Measurements from ENCODE around the gene CCDC80. TPM values are rescaled to one million over a fixed set of nuclear protein-coding genes. Genes with fewer than 3 reads are reported as not detected.

CCDC80 gene
- total RNA-seq, 1 experiment from 2014 or later: 19.4 TPM

- intact Hi-C loops (cut with micrococcal nuclease): no loop called here
- peaks cover 15% of the 10 kb centered on the region for H3K36me3 Mint-ChIP-seq (ENCODE audit: insufficient read depth, unreplicated experiment)
- peaks cover 12% of the 10 kb centered on the region for H3K4me1 Mint-ChIP-seq (ENCODE audit: insufficient read depth, unreplicated experiment)
- DNase-seq (ENCODE audit: unreplicated experiment): peak; percentile 99
- H3K27me3 Mint-ChIP-seq (ENCODE audit: insufficient read depth, unreplicated experiment): no peaks in the 10 kb centered on the region
- no peak for TF ChIP-seq CTCF (IDR thresholded peaks at IDR 0.05; ENCODE audit: unreplicated experiment)
- no peaks in the 10 kb centered on the region for H3K9me3 Mint-ChIP-seq (ENCODE audit: unreplicated experiment)
- CTCF ChIA-PET: interaction anchor here (0.6 to 1.4 kb wide), 7 partner anchors 11 to 424 kb away, joined by 3 to 5 read pairs (median 4); no protein-coding TSS in a partner anchor
- H3K4me3 Mint-ChIP-seq (ENCODE audit: unreplicated experiment): peak within 1 kb of the TSS; percentile 96
- TSS peak; percentile 66 for BruUV-seq (replicated peaks)
- POLR2A ChIA-PET: interaction anchor here (0.6 to 4.3 kb wide), 31 partner anchors 9 to 1240 kb away, joined by 3 to 35 read pairs (median 4); partner anchors contain the start of genes ATP6V1A, GCSAM, GTPBP8 and SLC9C1
- peak within 1 kb of the TSS; percentile 98 for H3K27ac Mint-ChIP-seq (ENCODE audit: low read depth, unreplicated experiment)
Observed at GRCh38 chr3:112561734-112562529, 79.0 kb downstream of the CCDC80 start, which contains the start of the genes ATG3 and SLC35A5. Gene ATG3 (minus strand): TSS chr3:112561962. CDS start chr3:112561528, 434 bp downstream. Gene SLC35A5 (plus strand): TSS chr3:112562045. CDS start chr3:112563404, 1,359 bp downstream.

GRCh38 chr3:112561484-112561733, 79.5 kb downstream of the CCDC80 start:
- Mint-ChIP-seq H3K4me1 (ENCODE audit: insufficient read depth, unreplicated experiment) (peaks cover 12% of the 10 kb centered on the region), H3K9me3 (ENCODE audit: unreplicated experiment) (no peaks in the 10 kb centered on the region), H3K27me3 (ENCODE audit: insufficient read depth, unreplicated experiment) (no peaks in the 10 kb centered on the region), H3K27ac (ENCODE audit: low read depth, unreplicated experiment) (peak overlapping the region; percentile 98), H3K4me3 (ENCODE audit: unreplicated experiment) (peak overlapping the region; percentile 96), H3K36me3 (ENCODE audit: insufficient read depth, unreplicated experiment) (peaks cover 16% of the 10 kb centered on the region)
- TSS peak; percentile 42 for BruUV-seq (replicated peaks)
- no peak for DNase-seq (ENCODE audit: unreplicated experiment)
- intact Hi-C loops (cut with micrococcal nuclease): no loop called here
- ChIA-PET CTCF (interaction anchor here (1.2 to 1.3 kb wide), 2 partner anchors 10 to 21 kb away, joined by 4 read pairs; no protein-coding TSS in a partner anchor), POLR2A (interaction anchor here (0.6 to 4.3 kb wide), 19 partner anchors 12 to 473 kb away, joined by 3 to 35 read pairs (median 4); partner anchors contain the start of gene GTPBP8)
- TF ChIP-seq CTCF (IDR thresholded peaks at IDR 0.05; ENCODE audit: unreplicated experiment): no peak

- peak overlapping the region; percentile 98 for H3K27ac Mint-ChIP-seq (ENCODE audit: low read depth, unreplicated experiment)
- no TSS peak for BruUV-seq (replicated peaks)
- POLR2A ChIA-PET: interaction anchor here (0.6 to 4.3 kb wide), 22 partner anchors 9 to 472 kb away, joined by 3 to 35 read pairs (median 4); partner anchors contain the start of gene GTPBP8
- TF ChIP-seq CTCF (IDR thresholded peaks at IDR 0.05; ENCODE audit: unreplicated experiment): no peak
- H3K27me3 Mint-ChIP-seq (ENCODE audit: insufficient read depth, unreplicated experiment): no peaks in the 10 kb centered on the region
- peaks cover 12% of the 10 kb centered on the region for H3K4me1 Mint-ChIP-seq (ENCODE audit: insufficient read depth, unreplicated experiment)
- H3K4me3 Mint-ChIP-seq (ENCODE audit: unreplicated experiment): peak overlapping the region; percentile 96
- peak; percentile 84 for DNase-seq (ENCODE audit: unreplicated experiment)
- intact Hi-C loops (cut with micrococcal nuclease): no loop called here
- H3K36me3 Mint-ChIP-seq (ENCODE audit: insufficient read depth, unreplicated experiment): peaks cover 12% of the 10 kb centered on the region
- CTCF ChIA-PET: interaction anchor here (1.3 kb wide), 1 partner anchor 22 kb away, joined by 4 read pairs; no protein-coding TSS in a partner anchor
- H3K9me3 Mint-ChIP-seq (ENCODE audit: unreplicated experiment): no peaks in the 10 kb centered on the region
Observed at GRCh38 chr3:112560721-112561483, 80.0 kb downstream of the CCDC80 start.

GRCh38 chr3:112560307-112560706, 80.6 kb downstream of the CCDC80 start:
- no peak for TF ChIP-seq CTCF (IDR thresholded peaks at IDR 0.05; ENCODE audit: unreplicated experiment)
- H3K27ac Mint-ChIP-seq (ENCODE audit: low read depth, unreplicated experiment): peak overlapping the region; percentile 98
- no peaks in the 10 kb centered on the region for H3K27me3 Mint-ChIP-seq (ENCODE audit: insufficient read depth, unreplicated experiment)
- DNase-seq (ENCODE audit: unreplicated experiment): no peak
- intact Hi-C loops (cut with micrococcal nuclease): no loop called here
- POLR2A ChIA-PET: interaction anchor here (0.5 to 4.3 kb wide), 11 partner anchors 8 to 458 kb away, joined by 3 to 35 read pairs (median 4); partner anchors contain the start of gene GTPBP8
- peaks cover 17% of the 10 kb centered on the region for H3K4me1 Mint-ChIP-seq (ENCODE audit: insufficient read depth, unreplicated experiment)
- CTCF ChIA-PET: interaction anchor here (0.5 kb wide), 1 partner anchor 83 kb away, joined by 3 read pairs; no protein-coding TSS in a partner anchor
- peak overlapping the region; percentile 96 for H3K4me3 Mint-ChIP-seq (ENCODE audit: unreplicated experiment)
- no peaks in the 10 kb centered on the region for H3K9me3 Mint-ChIP-seq (ENCODE audit: unreplicated experiment)
- BruUV-seq (replicated peaks): no TSS peak
- H3K36me3 Mint-ChIP-seq (ENCODE audit: insufficient read depth, unreplicated experiment): peaks cover 12% of the 10 kb centered on the region
